ENCODE results near the gene CEL. TPM values are rescaled to one million over a fixed set of nuclear protein-coding genes. Genes with fewer than 3 reads are reported as not detected.

Gene CEL
- total and polyA plus RNA-seq, 3 donors from 2014 or later, result 2.1 to 2.6 (median 2.4) TPM

GRCh38 chr9:133103183-133103986 lies 41.6 kb downstream of the CEL start:
- Histone ChIP-seq H3K9me3 (no peaks in the 10 kb centered on the region), H3K36me3 (ENCODE audit: low read depth, missing control alignments) (no peaks in the 10 kb centered on the region), H3K4me3 (no peak overlapping the region), H3K4me1 (no peaks in the 10 kb centered on the region), H3K27me3 (no peaks in the 10 kb centered on the region), H3K27ac (no peak overlapping the region)
- peak; percentile 71 for DNase-seq
- intact Hi-C loops (cut with DNase I; ENCODE audit: low total_unique reads), result loop anchor here (2.0 kb wide), 1 partner anchor 41 kb away; no protein-coding TSS in a partner anchor
- TF ChIP-seq CTCF (IDR thresholded peaks at IDR 0.05), result peak; percentile 97 to 98 (median 97)
- TF ChIP-seq POLR2A (IDR thresholded peaks at IDR 0.05), result no peak
- WGBS, 2 donors, result 44 to 56% methylated on average over 6 to 14 of the region's 14 CpGs

GRCh38 chr9:133103987-133104505 lies 42.3 kb downstream of the CEL start:
- Histone ChIP-seq H3K27ac (no peak overlapping the region), H3K4me1 (no peaks in the 10 kb centered on the region), H3K27me3 (no peaks in the 10 kb centered on the region), H3K36me3 (ENCODE audit: low read depth, missing control alignments) (no peaks in the 10 kb centered on the region), H3K9me3 (no peaks in the 10 kb centered on the region), H3K4me3 (no peak overlapping the region)
- no peak for TF ChIP-seq POLR2A (IDR thresholded peaks at IDR 0.05)
- no peak for TF ChIP-seq CTCF (IDR thresholded peaks at IDR 0.05)
- WGBS, 2 donors, result 86 to 93% methylated on average over 9 to 12 of the region's 12 CpGs
- intact Hi-C loops (cut with DNase I; ENCODE audit: low total_unique reads), result loop anchor here (2.0 kb wide), 1 partner anchor 41 kb away; no protein-coding TSS in a partner anchor
- DNase-seq, result no peak

- WGBS, 2 donors, result 92 to 98% methylated on average over 6 to 15 of the region's 15 CpGs
- H3K4me3 ChIP-seq, result no peak overlapping the region
- TF ChIP-seq POLR2A (IDR thresholded peaks at IDR 0.05), result no peak
- TF ChIP-seq CTCF (IDR thresholded peaks at IDR 0.05), result no peak
- H3K36me3 ChIP-seq (ENCODE audit: low read depth, missing control alignments), result no peaks in the 10 kb centered on the region
- H3K27me3 ChIP-seq, result no peaks in the 10 kb centered on the region
- no peaks in the 10 kb centered on the region for H3K9me3 ChIP-seq
- intact Hi-C loops (cut with DNase I; ENCODE audit: low total_unique reads), result no loop called here
- H3K4me1 ChIP-seq, result no peaks in the 10 kb centered on the region
- DNase-seq, result no peak
- no peak overlapping the region for H3K27ac ChIP-seq
These were observed 43.1 kb downstream of the CEL start for GRCh38 chr9:133104718-133105460.

GRCh38 chr9:133105461-133105770 lies 43.6 kb downstream of the CEL start:
- H3K27me3 ChIP-seq, result no peaks in the 10 kb centered on the region
- no peaks in the 10 kb centered on the region for H3K4me1 ChIP-seq
- no peaks in the 10 kb centered on the region for H3K9me3 ChIP-seq
- H3K36me3 ChIP-seq (ENCODE audit: low read depth, missing control alignments), result no peaks in the 10 kb centered on the region
- no peak overlapping the region for H3K4me3 ChIP-seq
- 95 to 96% methylated on average over 7 of the region's 7 CpGs for WGBS, 2 donors
- TF ChIP-seq POLR2A (IDR thresholded peaks at IDR 0.05) (no peak), CTCF (IDR thresholded peaks at IDR 0.05) (no peak)
- H3K27ac ChIP-seq, result no peak overlapping the region
- DNase-seq, result no peak
- intact Hi-C loops (cut with DNase I; ENCODE audit: low total_unique reads), result no loop called here

All from testis (tissue), 3 donors.